Measurements from ENCODE around the gene BFSP2.

DNA sequence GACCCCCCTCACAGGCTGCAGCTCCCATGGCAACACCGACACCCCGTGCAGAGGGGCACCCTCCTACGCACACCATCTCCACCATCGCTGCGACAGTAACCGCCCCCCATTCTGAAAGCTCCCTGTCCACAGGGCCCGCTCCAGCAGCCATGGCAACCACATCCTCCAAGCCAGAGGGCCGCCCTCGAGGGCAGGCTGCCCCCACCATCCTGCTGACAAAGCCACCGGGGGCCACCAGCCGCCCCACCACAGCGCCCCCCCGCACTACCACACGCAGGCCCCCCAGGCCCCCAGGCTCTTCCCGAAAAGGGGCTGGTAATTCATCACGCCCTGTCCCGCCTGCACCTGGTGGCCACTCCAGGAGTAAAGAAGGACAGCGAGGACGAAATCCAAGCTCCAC is 19.9 kb upstream of the BFSP2 start:
- no peak for TF ChIP-seq POLR2A (IDR thresholded peaks at IDR 0.05)
- TF ChIP-seq, protein P1, sequence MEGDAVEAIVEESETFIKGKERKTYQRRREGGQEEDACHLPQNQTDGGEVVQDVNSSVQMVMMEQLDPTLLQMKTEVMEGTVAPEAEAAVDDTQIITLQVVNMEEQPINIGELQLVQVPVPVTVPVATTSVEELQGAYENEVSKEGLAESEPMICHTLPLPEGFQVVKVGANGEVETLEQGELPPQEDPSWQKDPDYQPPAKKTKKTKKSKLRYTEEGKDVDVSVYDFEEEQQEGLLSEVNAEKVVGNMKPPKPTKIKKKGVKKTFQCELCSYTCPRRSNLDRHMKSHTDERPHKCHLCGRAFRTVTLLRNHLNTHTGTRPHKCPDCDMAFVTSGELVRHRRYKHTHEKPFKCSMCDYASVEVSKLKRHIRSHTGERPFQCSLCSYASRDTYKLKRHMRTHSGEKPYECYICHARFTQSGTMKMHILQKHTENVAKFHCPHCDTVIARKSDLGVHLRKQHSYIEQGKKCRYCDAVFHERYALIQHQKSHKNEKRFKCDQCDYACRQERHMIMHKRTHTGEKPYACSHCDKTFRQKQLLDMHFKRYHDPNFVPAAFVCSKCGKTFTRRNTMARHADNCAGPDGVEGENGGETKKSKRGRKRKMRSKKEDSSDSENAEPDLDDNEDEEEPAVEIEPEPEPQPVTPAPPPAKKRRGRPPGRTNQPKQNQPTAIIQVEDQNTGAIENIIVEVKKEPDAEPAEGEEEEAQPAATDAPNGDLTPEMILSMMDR (IDR thresholded peaks at IDR 0.05): no peak
